ENCODE results near the gene MTFR1L. TPM values are rescaled to one million over a fixed set of nuclear protein-coding genes. Genes with fewer than 3 reads are reported as not detected.
"Not testable (repeated sequence)": the region's sequence is repeated elsewhere in the genome, so short reads cannot be mapped to it uniquely, and the experiment has no call there.

MTFR1L gene
- total RNA-seq, 2 donors from 2014 or later, result 39.6 to 58.8 TPM

GRCh38 chr1:25820247-25821111 lies 725 bp downstream of the MTFR1L start:
- Mint-ChIP-seq H3K4me3 (peak overlapping the region; percentile 97), H3K36me3 (ENCODE audit: low read depth) (peaks cover 25% of the 10 kb centered on the region), H3K27me3 (no peaks in the 10 kb centered on the region), H3K4me1 (peaks cover 23% of the 10 kb centered on the region), H3K27ac (peak overlapping the region; percentile 96), H3K9me3 (no peaks in the 10 kb centered on the region)
- ATAC-seq (replicated peaks), result peak; percentile 74

GRCh38 chr1:25821112-25821476 lies 1.3 kb downstream of the MTFR1L start:
- H3K9me3 Mint-ChIP-seq, result no peaks in the 10 kb centered on the region
- ATAC-seq (replicated peaks), result no peak
- peaks cover 23% of the 10 kb centered on the region for H3K4me1 Mint-ChIP-seq
- peak overlapping the region; percentile 96 for H3K27ac Mint-ChIP-seq
- peaks cover 31% of the 10 kb centered on the region for H3K36me3 Mint-ChIP-seq (ENCODE audit: low read depth)
- H3K27me3 Mint-ChIP-seq, result no peaks in the 10 kb centered on the region
- H3K4me3 Mint-ChIP-seq, result peak overlapping the region; percentile 97

GRCh38 chr1:25821630-25822091 lies 1.9 kb downstream of the MTFR1L start:
- Mint-ChIP-seq H3K4me3 (peak overlapping the region; percentile 97), H3K27ac (peak overlapping the region; percentile 96), H3K27me3 (no peaks in the 10 kb centered on the region), H3K9me3 (no peaks in the 10 kb centered on the region), H3K36me3 (ENCODE audit: low read depth) (peaks cover 37% of the 10 kb centered on the region), H3K4me1 (peaks cover 23% of the 10 kb centered on the region)
- ATAC-seq (replicated peaks), result no peak

GRCh38 chr1:25825605-25826004 lies 5.9 kb downstream of the MTFR1L start:
- Mint-ChIP-seq H3K4me1 (peaks cover 16% of the 10 kb centered on the region), H3K27ac (no peak overlapping the region), H3K9me3 (no peaks in the 10 kb centered on the region), H3K27me3 (no peaks in the 10 kb centered on the region), H3K36me3 (ENCODE audit: low read depth) (peaks cover 74% of the 10 kb centered on the region), H3K4me3 (no peak overlapping the region)
- no peak for ATAC-seq (replicated peaks)

GRCh38 chr1:25826571-25826970 lies 6.8 kb downstream of the MTFR1L start:
- Mint-ChIP-seq H3K9me3 (no peaks in the 10 kb centered on the region), H3K27ac (no peak overlapping the region), H3K27me3 (no peaks in the 10 kb centered on the region), H3K36me3 (ENCODE audit: low read depth) (peaks cover 77% of the 10 kb centered on the region), H3K4me1 (peaks cover 12% of the 10 kb centered on the region), H3K4me3 (no peak overlapping the region)
- no peak for ATAC-seq (replicated peaks)

- no peak for ATAC-seq (replicated peaks)
Observed at GRCh38 chr1:25828491-25828890, 8.7 kb downstream of the MTFR1L start.

GRCh38 chr1:25829046-25829445 lies 9.3 kb downstream of the MTFR1L start:
- ATAC-seq (replicated peaks), result no peak
- Mint-ChIP-seq H3K4me1 (peaks cover 4% of the 10 kb centered on the region), H3K4me3 (no peak overlapping the region), H3K27ac (no peak overlapping the region), H3K36me3 (ENCODE audit: low read depth) (peaks cover 91% of the 10 kb centered on the region), H3K9me3 (no peaks in the 10 kb centered on the region), H3K27me3 (no peaks in the 10 kb centered on the region)

More at GRCh38 chr1:25828491-25828890, 8.7 kb downstream of the MTFR1L start:
- H3K9me3 Mint-ChIP-seq, result no peaks in the 10 kb centered on the region
- H3K27me3 Mint-ChIP-seq, result no peaks in the 10 kb centered on the region
- peaks cover 92% of the 10 kb centered on the region for H3K36me3 Mint-ChIP-seq (ENCODE audit: low read depth)
- H3K4me1 Mint-ChIP-seq, result peaks cover 4% of the 10 kb centered on the region
- H3K27ac Mint-ChIP-seq, result no peak overlapping the region
- no peak overlapping the region for H3K4me3 Mint-ChIP-seq

GRCh38 chr1:25831569-25832196 lies 11.9 kb downstream of the MTFR1L start:
- Mint-ChIP-seq H3K36me3 (ENCODE audit: low read depth) (peaks cover 92% of the 10 kb centered on the region), H3K4me3 (no peak overlapping the region), H3K27ac (peak overlapping the region; percentile 50), H3K9me3 (no peaks in the 10 kb centered on the region), H3K4me1 (peaks cover 4% of the 10 kb centered on the region), H3K27me3 (no peaks in the 10 kb centered on the region)
- no peak for ATAC-seq (replicated peaks)

- Mint-ChIP-seq H3K36me3 (ENCODE audit: low read depth) (peaks cover 84% of the 10 kb centered on the region), H3K27ac (no peak overlapping the region), H3K27me3 (no peaks in the 10 kb centered on the region), H3K4me3 (no peak overlapping the region), H3K9me3 (no peaks in the 10 kb centered on the region), H3K4me1 (peaks cover 4% of the 10 kb centered on the region)
- no peak for ATAC-seq (replicated peaks)
Observed at GRCh38 chr1:25832336-25833037, 12.7 kb downstream of the MTFR1L start.

- H3K4me3 Mint-ChIP-seq, result no peak overlapping the region
- ATAC-seq (replicated peaks), result no peak
- H3K4me1 Mint-ChIP-seq, result peaks cover 4% of the 10 kb centered on the region
- H3K9me3 Mint-ChIP-seq, result no peaks in the 10 kb centered on the region
- H3K36me3 Mint-ChIP-seq (ENCODE audit: low read depth), result peaks cover 77% of the 10 kb centered on the region
- H3K27me3 Mint-ChIP-seq, result no peaks in the 10 kb centered on the region
- H3K27ac Mint-ChIP-seq, result no peak overlapping the region
Observed at GRCh38 chr1:25833158-25833557, 13.4 kb downstream of the MTFR1L start.

GRCh38 chr1:25834894-25835293 lies 15.1 kb downstream of the MTFR1L start:
- no peak overlapping the region for H3K4me3 Mint-ChIP-seq
- peaks cover 59% of the 10 kb centered on the region for H3K36me3 Mint-ChIP-seq (ENCODE audit: low read depth)
- no peak for ATAC-seq (replicated peaks)
- peaks cover 2% of the 10 kb centered on the region for H3K9me3 Mint-ChIP-seq
- peaks cover 4% of the 10 kb centered on the region for H3K4me1 Mint-ChIP-seq
- H3K27me3 Mint-ChIP-seq, result no peaks in the 10 kb centered on the region
- peak overlapping the region; percentile 42 for H3K27ac Mint-ChIP-seq

- no peaks in the 10 kb centered on the region for H3K27me3 Mint-ChIP-seq
- peaks cover 9% of the 10 kb centered on the region for H3K9me3 Mint-ChIP-seq
- no peak overlapping the region for H3K4me3 Mint-ChIP-seq
- peaks cover 41% of the 10 kb centered on the region for H3K36me3 Mint-ChIP-seq (ENCODE audit: low read depth)
- no peak overlapping the region for H3K27ac Mint-ChIP-seq
- no peaks in the 10 kb centered on the region for H3K4me1 Mint-ChIP-seq
- no peak for ATAC-seq (replicated peaks)
Observed at GRCh38 chr1:25836695-25837094, 16.9 kb downstream of the MTFR1L start.

GRCh38 chr1:25837262-25837875 lies 17.6 kb downstream of the MTFR1L start:
- no peak for ATAC-seq (replicated peaks)
- no peak overlapping the region for H3K4me3 Mint-ChIP-seq

GRCh38 chr1:25839808-25840207 lies 20.1 kb downstream of the MTFR1L start:
- H3K27ac Mint-ChIP-seq; H3K9me3 Mint-ChIP-seq; H3K4me3 Mint-ChIP-seq; ATAC-seq (replicated peaks); H3K27me3 Mint-ChIP-seq; H3K4me1 Mint-ChIP-seq: not testable (repeated sequence)
- peaks cover 12% of the 10 kb centered on the region for H3K36me3 Mint-ChIP-seq (ENCODE audit: low read depth)

More at GRCh38 chr1:25837262-25837875, 17.6 kb downstream of the MTFR1L start:
- Mint-ChIP-seq H3K4me1 (no peaks in the 10 kb centered on the region), H3K27ac (no peak overlapping the region), H3K27me3 (no peaks in the 10 kb centered on the region), H3K9me3 (peaks cover 9% of the 10 kb centered on the region), H3K36me3 (ENCODE audit: low read depth) (peaks cover 35% of the 10 kb centered on the region)

Data from activated T-helper 17 cell treated with anti-CD3 and anti-CD28 coated beads, Interleukin-2, amount 50 U/mL, for 72 hours (primary cell).